ENCODE data around the gene GPC3. TPM values are rescaled to one million over a fixed set of nuclear protein-coding genes. Genes with fewer than 3 reads are reported as not detected.

Gene GPC3
- total RNA-seq, 1 donor from 2014 or later: 306 TPM

- Histone ChIP-seq H3K27me3 (ENCODE audit: control insufficient read depth in 3 of 3, insufficient read depth in 3 of 3, low read length in 3 of 3) (no peaks in the 10 kb centered on the region), H3K9ac (ENCODE audit: low read depth in 1 of 3, low read length in 3 of 3) (no peak overlapping the region), H3K27ac (ENCODE audit: low read depth, low read length) (no peak overlapping the region), H3K4me3 (ENCODE audit: low read length in 3 of 3) (no peak overlapping the region), H3K4me1 (ENCODE audit: control insufficient read depth in 3 of 3, insufficient read depth in 3 of 3, low read length in 3 of 3) (peaks cover 0 to 6% (median 0%) of the 10 kb centered on the region in 3 donors), H3K9me3 (ENCODE audit: control insufficient read depth in 3 of 3, low read length in 3 of 3) (no peaks in the 10 kb centered on the region), H3K36me3 (ENCODE audit: control insufficient read depth in 3 of 3, insufficient read depth in 3 of 3, low read length in 3 of 3) (no peaks in the 10 kb centered on the region)
Observed at GRCh38 chrX:133655275-133656265, 329.8 kb downstream of the GPC3 start.

GRCh38 chrX:133654811-133655210, 330.6 kb downstream of the GPC3 start:
- no peaks in the 10 kb centered on the region for H3K9me3 ChIP-seq (ENCODE audit: control insufficient read depth in 3 of 3, low read length in 3 of 3)
- no peaks in the 10 kb centered on the region for H3K27me3 ChIP-seq (ENCODE audit: control insufficient read depth in 3 of 3, insufficient read depth in 3 of 3, low read length in 3 of 3)
- no peaks in the 10 kb centered on the region for H3K36me3 ChIP-seq (ENCODE audit: control insufficient read depth in 3 of 3, insufficient read depth in 3 of 3, low read length in 3 of 3)
- no peak overlapping the region for H3K9ac ChIP-seq (ENCODE audit: low read depth in 1 of 3, low read length in 3 of 3)
- peaks cover 0 to 4% (median under 1%) of the 10 kb centered on the region in 3 donors for H3K4me1 ChIP-seq (ENCODE audit: control insufficient read depth in 3 of 3, insufficient read depth in 3 of 3, low read length in 3 of 3)
- no peak overlapping the region for H3K4me3 ChIP-seq (ENCODE audit: low read length in 3 of 3)
- H3K27ac ChIP-seq (ENCODE audit: low read depth, low read length): no peak overlapping the region

GRCh38 chrX:133653358-133653757, 332.0 kb downstream of the GPC3 start:
- H3K9ac ChIP-seq (ENCODE audit: low read depth in 1 of 3, low read length in 3 of 3): no peak overlapping the region
- no peaks in the 10 kb centered on the region for H3K27me3 ChIP-seq (ENCODE audit: control insufficient read depth in 3 of 3, insufficient read depth in 3 of 3, low read length in 3 of 3)
- H3K9me3 ChIP-seq (ENCODE audit: control insufficient read depth in 3 of 3, low read length in 3 of 3): no peaks in the 10 kb centered on the region
- no peaks in the 10 kb centered on the region for H3K36me3 ChIP-seq (ENCODE audit: control insufficient read depth in 3 of 3, insufficient read depth in 3 of 3, low read length in 3 of 3)
- no peak overlapping the region for H3K4me3 ChIP-seq (ENCODE audit: low read length in 3 of 3)
- H3K4me1 ChIP-seq (ENCODE audit: control insufficient read depth in 3 of 3, insufficient read depth in 3 of 3, low read length in 3 of 3): peaks cover 3 to 4% (median 3%) of the 10 kb centered on the region in 3 donors
- no peak overlapping the region for H3K27ac ChIP-seq (ENCODE audit: low read depth, low read length)

GRCh38 chrX:133652185-133652584, 333.2 kb downstream of the GPC3 start:
- Histone ChIP-seq H3K9me3 (ENCODE audit: control insufficient read depth in 3 of 3, low read length in 3 of 3) (no peaks in the 10 kb centered on the region), H3K36me3 (ENCODE audit: control insufficient read depth in 3 of 3, insufficient read depth in 3 of 3, low read length in 3 of 3) (no peaks in the 10 kb centered on the region), H3K27me3 (ENCODE audit: control insufficient read depth in 3 of 3, insufficient read depth in 3 of 3, low read length in 3 of 3) (no peaks in the 10 kb centered on the region), H3K9ac (ENCODE audit: low read depth in 1 of 3, low read length in 3 of 3) (no peak overlapping the region), H3K4me3 (ENCODE audit: low read length in 3 of 3) (no peak overlapping the region), H3K4me1 (ENCODE audit: control insufficient read depth in 3 of 3, insufficient read depth in 3 of 3, low read length in 3 of 3) (peaks cover 3 to 4% (median 3%) of the 10 kb centered on the region in 3 donors), H3K27ac (ENCODE audit: low read depth, low read length) (no peak overlapping the region)

GRCh38 chrX:133650239-133650638, 335.2 kb downstream of the GPC3 start:
- Histone ChIP-seq H3K27me3 (ENCODE audit: control insufficient read depth in 3 of 3, insufficient read depth in 3 of 3, low read length in 3 of 3) (no peaks in the 10 kb centered on the region), H3K36me3 (ENCODE audit: control insufficient read depth in 3 of 3, insufficient read depth in 3 of 3, low read length in 3 of 3) (no peaks in the 10 kb centered on the region), H3K27ac (ENCODE audit: low read depth, low read length) (peak overlapping the region; percentile 41), H3K4me3 (ENCODE audit: low read length in 3 of 3) (no peak overlapping the region), H3K4me1 (ENCODE audit: control insufficient read depth in 3 of 3, insufficient read depth in 3 of 3, low read length in 3 of 3) (peaks cover 3 to 4% (median 3%) of the 10 kb centered on the region in 3 donors), H3K9me3 (ENCODE audit: control insufficient read depth in 3 of 3, low read length in 3 of 3) (no peaks in the 10 kb centered on the region), H3K9ac (ENCODE audit: low read depth in 1 of 3, low read length in 3 of 3) (no peak overlapping the region)

- no peaks in the 10 kb centered on the region for H3K36me3 ChIP-seq (ENCODE audit: control insufficient read depth in 3 of 3, insufficient read depth in 3 of 3, low read length in 3 of 3)
- no peak overlapping the region for H3K4me3 ChIP-seq (ENCODE audit: low read length in 3 of 3)
- peak overlapping the region; percentile 41 for H3K27ac ChIP-seq (ENCODE audit: low read depth, low read length)
Observed at GRCh38 chrX:133649651-133650050, 335.7 kb downstream of the GPC3 start.

GRCh38 chrX:133648594-133648993, 336.8 kb downstream of the GPC3 start:
- Histone ChIP-seq H3K9me3 (ENCODE audit: control insufficient read depth in 3 of 3, low read length in 3 of 3) (no peaks in the 10 kb centered on the region), H3K9ac (ENCODE audit: low read depth in 1 of 3, low read length in 3 of 3) (no peak overlapping the region), H3K4me1 (ENCODE audit: control insufficient read depth in 3 of 3, insufficient read depth in 3 of 3, low read length in 3 of 3) (peaks cover 3 to 4% (median 3%) of the 10 kb centered on the region in 3 donors), H3K27me3 (ENCODE audit: control insufficient read depth in 3 of 3, insufficient read depth in 3 of 3, low read length in 3 of 3) (no peaks in the 10 kb centered on the region), H3K4me3 (ENCODE audit: low read length in 3 of 3) (no peak overlapping the region), H3K36me3 (ENCODE audit: control insufficient read depth in 3 of 3, insufficient read depth in 3 of 3, low read length in 3 of 3) (no peaks in the 10 kb centered on the region), H3K27ac (ENCODE audit: low read depth, low read length) (peak overlapping the region; percentile 57)

More at GRCh38 chrX:133649651-133650050, 335.7 kb downstream of the GPC3 start:
- H3K27me3 ChIP-seq (ENCODE audit: control insufficient read depth in 3 of 3, insufficient read depth in 3 of 3, low read length in 3 of 3): no peaks in the 10 kb centered on the region
- H3K4me1 ChIP-seq (ENCODE audit: control insufficient read depth in 3 of 3, insufficient read depth in 3 of 3, low read length in 3 of 3): peaks cover 3 to 4% (median 3%) of the 10 kb centered on the region in 3 donors
- H3K9ac ChIP-seq (ENCODE audit: low read depth in 1 of 3, low read length in 3 of 3): no peak overlapping the region
- H3K9me3 ChIP-seq (ENCODE audit: control insufficient read depth in 3 of 3, low read length in 3 of 3): no peaks in the 10 kb centered on the region

- no peaks in the 10 kb centered on the region for H3K9me3 ChIP-seq (ENCODE audit: control insufficient read depth in 3 of 3, low read length in 3 of 3)
- no peak overlapping the region for H3K9ac ChIP-seq (ENCODE audit: low read depth in 1 of 3, low read length in 3 of 3)
- H3K4me1 ChIP-seq (ENCODE audit: control insufficient read depth in 3 of 3, insufficient read depth in 3 of 3, low read length in 3 of 3): peaks cover 3 to 4% (median 3%) of the 10 kb centered on the region in 3 donors
- H3K27me3 ChIP-seq (ENCODE audit: control insufficient read depth in 3 of 3, insufficient read depth in 3 of 3, low read length in 3 of 3): no peaks in the 10 kb centered on the region
- H3K36me3 ChIP-seq (ENCODE audit: control insufficient read depth in 3 of 3, insufficient read depth in 3 of 3, low read length in 3 of 3): no peaks in the 10 kb centered on the region
- H3K27ac ChIP-seq (ENCODE audit: low read depth, low read length): no peak overlapping the region
- no peak overlapping the region for H3K4me3 ChIP-seq (ENCODE audit: low read length in 3 of 3)
Observed at GRCh38 chrX:133646719-133647116, 338.7 kb downstream of the GPC3 start.

- H3K27ac ChIP-seq (ENCODE audit: low read depth, low read length): no peak overlapping the region
- H3K9me3 ChIP-seq (ENCODE audit: control insufficient read depth in 3 of 3, low read length in 3 of 3): no peaks in the 10 kb centered on the region
- peaks cover 3 to 4% (median 3%) of the 10 kb centered on the region in 3 donors for H3K4me1 ChIP-seq (ENCODE audit: control insufficient read depth in 3 of 3, insufficient read depth in 3 of 3, low read length in 3 of 3)
- no peak overlapping the region for H3K4me3 ChIP-seq (ENCODE audit: low read length in 3 of 3)
- H3K36me3 ChIP-seq (ENCODE audit: control insufficient read depth in 3 of 3, insufficient read depth in 3 of 3, low read length in 3 of 3): no peaks in the 10 kb centered on the region
- no peak overlapping the region for H3K9ac ChIP-seq (ENCODE audit: low read depth in 1 of 3, low read length in 3 of 3)
- H3K27me3 ChIP-seq (ENCODE audit: control insufficient read depth in 3 of 3, insufficient read depth in 3 of 3, low read length in 3 of 3): no peaks in the 10 kb centered on the region
Observed at GRCh38 chrX:133645977-133646718, 339.2 kb downstream of the GPC3 start.

- no peaks in the 10 kb centered on the region for H3K27me3 ChIP-seq (ENCODE audit: control insufficient read depth in 3 of 3, insufficient read depth in 3 of 3, low read length in 3 of 3)
- H3K4me1 ChIP-seq (ENCODE audit: control insufficient read depth in 3 of 3, insufficient read depth in 3 of 3, low read length in 3 of 3): peaks cover 3 to 5% (median 4%) of the 10 kb centered on the region in 3 donors
- no peaks in the 10 kb centered on the region for H3K36me3 ChIP-seq (ENCODE audit: control insufficient read depth in 3 of 3, insufficient read depth in 3 of 3, low read length in 3 of 3)
- H3K27ac ChIP-seq (ENCODE audit: low read depth, low read length): no peak overlapping the region
- H3K9me3 ChIP-seq (ENCODE audit: control insufficient read depth in 3 of 3, low read length in 3 of 3): no peaks in the 10 kb centered on the region
- H3K9ac ChIP-seq (ENCODE audit: low read depth in 1 of 3, low read length in 3 of 3): no peak overlapping the region
- H3K4me3 ChIP-seq (ENCODE audit: low read length in 3 of 3): no peak overlapping the region
Observed at GRCh38 chrX:133645256-133645655, 340.1 kb downstream of the GPC3 start.
